ENCODE data around the gene BICD2. TPM values are rescaled to one million over a fixed set of nuclear protein-coding genes. Genes with fewer than 3 reads are reported as not detected.

The BICD2 gene
- total and polyA plus RNA-seq, 9 of the 15 experiments (the other 6 are each of a cell fraction or from before 2014, with no cell fraction given) = 3.6 to 23.4 (median 11.8) TPM

DNA sequence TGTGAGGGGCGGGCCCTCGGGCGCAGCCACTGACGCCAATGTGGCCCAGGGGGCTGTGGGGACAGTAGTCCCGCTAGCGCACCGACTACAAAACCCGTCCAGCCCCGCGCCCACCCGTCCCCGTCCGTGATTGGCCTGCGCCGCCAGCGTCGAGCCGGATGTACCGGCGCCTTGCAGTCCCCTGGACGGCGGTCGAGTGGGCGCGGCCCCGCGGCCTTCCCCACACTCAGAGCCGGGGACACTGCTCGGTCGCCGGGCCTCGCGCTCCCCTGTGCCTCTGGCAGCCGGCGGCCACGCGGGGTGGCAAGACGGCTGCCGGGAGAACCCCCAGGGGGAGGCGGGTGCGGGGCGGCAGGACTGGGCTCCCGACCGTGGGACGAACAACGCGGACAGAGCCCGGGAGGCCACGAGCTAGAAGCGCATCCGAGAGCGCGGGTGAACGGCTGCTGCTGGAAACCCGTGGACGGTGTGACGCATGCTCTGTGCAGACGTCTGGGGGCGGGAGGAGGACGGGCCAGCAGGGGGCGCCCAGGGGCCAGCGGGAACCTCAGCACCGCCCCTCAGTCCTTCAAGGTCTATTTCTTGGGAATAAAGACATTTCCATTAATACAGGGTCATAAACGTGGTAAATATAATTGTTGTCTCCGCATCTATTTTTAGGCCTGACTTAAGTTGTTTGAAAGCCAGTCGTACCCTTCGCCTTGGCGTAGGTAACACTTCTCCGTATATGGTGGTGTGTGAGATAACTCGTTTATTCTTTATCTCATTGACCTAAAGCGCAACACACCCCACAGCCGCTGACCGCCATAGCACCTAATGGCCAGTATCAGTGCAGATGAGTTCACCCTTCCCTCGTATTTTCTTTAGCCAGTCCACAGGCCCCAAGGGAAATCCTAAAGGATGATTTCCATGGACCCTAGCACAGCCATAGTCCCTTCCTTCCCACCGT lies 629 bp upstream of the BICD2 start (continued):
- TF ChIP-seq SRSF3 (IDR thresholded peaks at IDR 0.05; ENCODE audit: insufficient read depth, low read length) = 0 out of 2 replicates have a peak, but pooled peaks have one; percentile 78
- TF ChIP-seq NFXL1 (CRISPR knock-in tag; IDR thresholded peaks at IDR 0.05) = no peak
- peak; percentile 90 for TF ChIP-seq GABPA (tag; conservative IDR thresholded peaks at IDR 0.05; ENCODE audit: low read depth)
- peak; percentile 89 for TF ChIP-seq CHD1 (IDR thresholded peaks at IDR 0.05; ENCODE audit: low read length)
- TF ChIP-seq RFX5 (IDR thresholded peaks at IDR 0.05; ENCODE audit: low read depth, low read length) = 0 out of 2 replicates have a peak, but pooled peaks have one; percentile 7
- peak in 1 of 2 experiments; percentile 16; a peak in 1 of 4 replicates for TF ChIP-seq FOXK2 (conservative IDR thresholded peaks at IDR 0.05 in 1 of 2, IDR thresholded peaks at IDR 0.05 in 1 of 2; ENCODE audit: low read depth in 2 of 2)
- TF ChIP-seq ZNF165 (CRISPR knock-in tag; IDR thresholded peaks at IDR 0.05; ENCODE audit: borderline replicate concordance) = no peak
- peak; percentile 53 for TF ChIP-seq C11orf30 (IDR thresholded peaks at IDR 0.05; ENCODE audit: low read depth)
- peak; percentile 64 for TF ChIP-seq PCBP1 (IDR thresholded peaks at IDR 0.05; ENCODE audit: low read depth, low read length, poor library complexity, severe bottlenecking)
- TF ChIP-seq WHSC1 (IDR thresholded peaks at IDR 0.05; ENCODE audit: low read length) = no peak
- no peak; the same call in 1 of the 2 replicates for TF ChIP-seq ZBTB49 (CRISPR knock-in tag; IDR thresholded peaks at IDR 0.05; ENCODE audit: borderline replicate concordance)
- TF ChIP-seq DACH1 (IDR thresholded peaks at IDR 0.05; ENCODE audit: partially characterized antibody) = peak; percentile 8
- TF ChIP-seq, protein P1, sequence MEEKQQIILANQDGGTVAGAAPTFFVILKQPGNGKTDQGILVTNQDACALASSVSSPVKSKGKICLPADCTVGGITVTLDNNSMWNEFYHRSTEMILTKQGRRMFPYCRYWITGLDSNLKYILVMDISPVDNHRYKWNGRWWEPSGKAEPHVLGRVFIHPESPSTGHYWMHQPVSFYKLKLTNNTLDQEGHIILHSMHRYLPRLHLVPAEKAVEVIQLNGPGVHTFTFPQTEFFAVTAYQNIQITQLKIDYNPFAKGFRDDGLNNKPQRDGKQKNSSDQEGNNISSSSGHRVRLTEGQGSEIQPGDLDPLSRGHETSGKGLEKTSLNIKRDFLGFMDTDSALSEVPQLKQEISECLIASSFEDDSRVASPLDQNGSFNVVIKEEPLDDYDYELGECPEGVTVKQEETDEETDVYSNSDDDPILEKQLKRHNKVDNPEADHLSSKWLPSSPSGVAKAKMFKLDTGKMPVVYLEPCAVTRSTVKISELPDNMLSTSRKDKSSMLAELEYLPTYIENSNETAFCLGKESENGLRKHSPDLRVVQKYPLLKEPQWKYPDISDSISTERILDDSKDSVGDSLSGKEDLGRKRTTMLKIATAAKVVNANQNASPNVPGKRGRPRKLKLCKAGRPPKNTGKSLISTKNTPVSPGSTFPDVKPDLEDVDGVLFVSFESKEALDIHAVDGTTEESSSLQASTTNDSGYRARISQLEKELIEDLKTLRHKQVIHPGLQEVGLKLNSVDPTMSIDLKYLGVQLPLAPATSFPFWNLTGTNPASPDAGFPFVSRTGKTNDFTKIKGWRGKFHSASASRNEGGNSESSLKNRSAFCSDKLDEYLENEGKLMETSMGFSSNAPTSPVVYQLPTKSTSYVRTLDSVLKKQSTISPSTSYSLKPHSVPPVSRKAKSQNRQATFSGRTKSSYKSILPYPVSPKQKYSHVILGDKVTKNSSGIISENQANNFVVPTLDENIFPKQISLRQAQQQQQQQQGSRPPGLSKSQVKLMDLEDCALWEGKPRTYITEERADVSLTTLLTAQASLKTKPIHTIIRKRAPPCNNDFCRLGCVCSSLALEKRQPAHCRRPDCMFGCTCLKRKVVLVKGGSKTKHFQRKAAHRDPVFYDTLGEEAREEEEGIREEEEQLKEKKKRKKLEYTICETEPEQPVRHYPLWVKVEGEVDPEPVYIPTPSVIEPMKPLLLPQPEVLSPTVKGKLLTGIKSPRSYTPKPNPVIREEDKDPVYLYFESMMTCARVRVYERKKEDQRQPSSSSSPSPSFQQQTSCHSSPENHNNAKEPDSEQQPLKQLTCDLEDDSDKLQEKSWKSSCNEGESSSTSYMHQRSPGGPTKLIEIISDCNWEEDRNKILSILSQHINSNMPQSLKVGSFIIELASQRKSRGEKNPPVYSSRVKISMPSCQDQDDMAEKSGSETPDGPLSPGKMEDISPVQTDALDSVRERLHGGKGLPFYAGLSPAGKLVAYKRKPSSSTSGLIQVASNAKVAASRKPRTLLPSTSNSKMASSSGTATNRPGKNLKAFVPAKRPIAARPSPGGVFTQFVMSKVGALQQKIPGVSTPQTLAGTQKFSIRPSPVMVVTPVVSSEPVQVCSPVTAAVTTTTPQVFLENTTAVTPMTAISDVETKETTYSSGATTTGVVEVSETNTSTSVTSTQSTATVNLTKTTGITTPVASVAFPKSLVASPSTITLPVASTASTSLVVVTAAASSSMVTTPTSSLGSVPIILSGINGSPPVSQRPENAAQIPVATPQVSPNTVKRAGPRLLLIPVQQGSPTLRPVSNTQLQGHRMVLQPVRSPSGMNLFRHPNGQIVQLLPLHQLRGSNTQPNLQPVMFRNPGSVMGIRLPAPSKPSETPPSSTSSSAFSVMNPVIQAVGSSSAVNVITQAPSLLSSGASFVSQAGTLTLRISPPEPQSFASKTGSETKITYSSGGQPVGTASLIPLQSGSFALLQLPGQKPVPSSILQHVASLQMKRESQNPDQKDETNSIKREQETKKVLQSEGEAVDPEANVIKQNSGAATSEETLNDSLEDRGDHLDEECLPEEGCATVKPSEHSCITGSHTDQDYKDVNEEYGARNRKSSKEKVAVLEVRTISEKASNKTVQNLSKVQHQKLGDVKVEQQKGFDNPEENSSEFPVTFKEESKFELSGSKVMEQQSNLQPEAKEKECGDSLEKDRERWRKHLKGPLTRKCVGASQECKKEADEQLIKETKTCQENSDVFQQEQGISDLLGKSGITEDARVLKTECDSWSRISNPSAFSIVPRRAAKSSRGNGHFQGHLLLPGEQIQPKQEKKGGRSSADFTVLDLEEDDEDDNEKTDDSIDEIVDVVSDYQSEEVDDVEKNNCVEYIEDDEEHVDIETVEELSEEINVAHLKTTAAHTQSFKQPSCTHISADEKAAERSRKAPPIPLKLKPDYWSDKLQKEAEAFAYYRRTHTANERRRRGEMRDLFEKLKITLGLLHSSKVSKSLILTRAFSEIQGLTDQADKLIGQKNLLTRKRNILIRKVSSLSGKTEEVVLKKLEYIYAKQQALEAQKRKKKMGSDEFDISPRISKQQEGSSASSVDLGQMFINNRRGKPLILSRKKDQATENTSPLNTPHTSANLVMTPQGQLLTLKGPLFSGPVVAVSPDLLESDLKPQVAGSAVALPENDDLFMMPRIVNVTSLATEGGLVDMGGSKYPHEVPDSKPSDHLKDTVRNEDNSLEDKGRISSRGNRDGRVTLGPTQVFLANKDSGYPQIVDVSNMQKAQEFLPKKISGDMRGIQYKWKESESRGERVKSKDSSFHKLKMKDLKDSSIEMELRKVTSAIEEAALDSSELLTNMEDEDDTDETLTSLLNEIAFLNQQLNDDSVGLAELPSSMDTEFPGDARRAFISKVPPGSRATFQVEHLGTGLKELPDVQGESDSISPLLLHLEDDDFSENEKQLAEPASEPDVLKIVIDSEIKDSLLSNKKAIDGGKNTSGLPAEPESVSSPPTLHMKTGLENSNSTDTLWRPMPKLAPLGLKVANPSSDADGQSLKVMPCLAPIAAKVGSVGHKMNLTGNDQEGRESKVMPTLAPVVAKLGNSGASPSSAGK (IDR thresholded peaks at IDR 0.05) = peak; percentile 79
